Cortex of kidney (tissue), 1 donor: ENCODE data around the gene MOV10L1.

Source experiments
- DNase-seq: peaks from one replicate; lab custom pipeline; 2025; lab: John Stamatoyannopoulos, UW

Gene MOV10L1

DNA sequence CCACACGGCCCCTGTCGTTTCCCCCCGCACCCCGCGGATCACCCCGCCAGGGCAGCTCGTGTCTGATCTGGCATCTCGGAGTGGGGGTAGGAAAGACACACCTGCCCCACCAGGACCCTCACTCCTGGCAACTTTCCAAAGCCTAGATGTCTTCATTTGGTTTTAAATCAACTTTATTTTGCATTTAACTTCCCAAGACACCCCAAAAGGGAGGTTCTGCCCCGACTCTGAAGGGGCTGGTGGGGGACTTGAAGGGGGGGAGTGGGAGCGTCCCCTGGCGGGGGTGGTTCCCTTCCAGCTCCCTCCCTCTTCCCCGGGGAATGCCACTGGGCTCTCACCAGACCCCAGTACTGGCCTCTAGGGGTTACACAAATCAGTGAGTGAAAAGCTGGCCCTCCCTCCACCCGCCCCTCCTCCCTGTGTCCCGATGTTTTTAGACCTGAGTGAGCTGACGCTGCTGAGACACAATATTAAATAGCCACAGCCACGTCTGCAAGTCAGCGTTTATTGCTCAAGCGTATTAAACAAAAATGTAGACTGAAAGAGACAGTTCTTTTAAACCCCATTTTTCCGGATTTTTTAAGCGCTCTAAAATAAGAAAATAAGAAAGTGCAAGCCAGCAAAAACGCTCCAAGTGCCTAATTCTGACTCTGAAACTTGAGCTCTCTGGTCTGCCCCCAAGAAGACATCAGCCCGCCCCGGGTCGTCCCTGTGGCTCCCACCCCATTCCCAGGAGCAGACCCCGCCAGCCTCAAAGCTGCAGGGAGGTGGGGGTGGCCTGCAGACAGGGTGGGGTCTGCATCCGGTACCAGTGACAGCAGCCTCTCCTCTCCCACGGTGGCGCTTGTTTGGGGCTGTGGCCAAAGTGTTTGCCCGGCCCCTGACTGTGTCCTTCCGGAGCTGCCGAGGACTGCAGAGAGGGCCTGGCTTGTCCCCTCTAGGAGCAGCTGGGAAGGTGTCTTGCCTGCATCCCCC lies 30.6 kb upstream of the MOV10L1 start:
- no peak for DNase-seq

DNA sequence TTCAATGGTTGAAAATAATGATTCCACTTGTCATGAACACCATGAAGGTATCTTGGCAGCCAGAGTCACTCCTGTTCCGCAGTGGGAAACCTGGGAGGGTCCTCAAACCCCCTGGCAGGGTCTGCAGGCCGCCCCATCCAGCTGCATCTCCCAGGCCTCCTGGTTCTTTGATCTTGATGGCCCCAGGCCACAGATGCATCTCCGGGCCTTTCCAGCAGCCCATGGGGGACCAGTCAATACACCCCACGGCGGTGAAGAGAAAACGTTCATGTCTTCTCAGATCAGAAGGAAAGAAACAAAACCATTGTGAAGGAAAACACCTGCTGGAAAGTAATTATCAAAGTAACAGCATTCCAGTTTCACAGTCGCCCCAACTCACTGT lies 29.9 kb upstream of the MOV10L1 start:
- no peak for DNase-seq

DNA sequence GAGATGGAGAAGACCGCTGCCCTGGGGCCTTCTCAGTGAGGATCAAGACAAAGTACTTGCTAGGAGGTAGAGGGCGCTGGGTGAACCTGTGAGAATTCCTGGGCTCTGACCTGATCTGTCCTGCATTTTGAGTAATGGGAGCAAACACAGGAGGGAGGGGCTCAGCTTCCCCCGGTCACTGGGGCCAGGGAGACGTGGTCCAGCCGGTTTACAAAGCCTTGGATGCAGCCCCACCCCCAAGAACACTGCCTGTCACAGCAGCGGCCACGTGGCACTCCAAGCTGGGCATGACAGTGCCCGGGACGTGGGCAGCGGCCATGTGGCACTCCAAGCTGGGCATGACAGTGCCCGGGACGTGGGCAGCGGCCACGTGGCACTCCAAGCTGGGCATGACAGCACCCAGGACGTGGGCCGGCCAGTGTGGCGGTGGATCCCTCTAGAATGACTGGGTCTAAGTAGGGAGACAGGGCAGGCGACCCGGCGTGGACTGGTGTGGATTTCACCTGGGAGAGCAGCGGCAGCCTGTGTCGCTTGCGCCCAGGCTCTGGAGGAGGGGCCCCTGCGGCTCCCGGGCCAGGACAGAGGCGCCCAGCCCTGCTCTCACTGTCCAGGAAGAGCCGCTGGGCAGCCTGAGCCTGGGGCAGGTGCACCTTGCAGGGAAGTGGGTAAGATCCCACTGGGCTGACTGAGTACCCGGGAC lies 29.2 kb upstream of the MOV10L1 start:
- DNase-seq: no peak

DNA sequence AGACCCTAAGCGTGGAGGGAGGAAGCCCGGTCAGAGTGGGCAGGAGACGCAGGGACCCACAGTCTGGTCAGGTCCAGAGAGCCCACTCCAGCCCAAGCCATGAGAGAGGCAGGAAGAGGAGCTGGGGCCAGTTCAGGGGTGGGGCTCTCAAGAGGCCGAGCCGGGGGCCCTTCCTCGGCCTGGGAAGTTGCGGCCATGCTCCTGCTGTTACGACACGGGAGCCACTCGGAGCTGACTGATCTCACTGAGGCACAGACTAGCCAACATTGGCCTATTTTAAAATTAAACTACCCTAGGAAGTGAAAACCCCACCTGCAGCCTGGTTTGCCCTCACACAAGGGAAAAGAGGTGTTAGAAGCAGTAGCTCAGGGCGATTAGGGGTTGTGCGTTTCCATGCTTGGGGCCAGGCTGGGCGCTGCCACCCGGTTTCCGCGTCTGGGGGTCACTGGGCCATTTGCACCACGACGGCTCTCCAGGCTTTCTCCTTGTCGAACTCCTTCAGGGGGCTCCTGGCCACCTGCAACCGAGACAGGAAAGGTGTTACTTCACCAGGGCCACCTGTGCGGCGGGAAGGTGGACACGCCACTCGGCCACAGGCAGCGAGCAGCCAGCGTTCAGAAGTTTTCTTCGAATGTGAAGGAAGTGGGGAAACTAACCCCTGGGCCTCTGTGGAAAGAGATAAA lies 28.5 kb upstream of the MOV10L1 start:
- no peak for DNase-seq

DNA sequence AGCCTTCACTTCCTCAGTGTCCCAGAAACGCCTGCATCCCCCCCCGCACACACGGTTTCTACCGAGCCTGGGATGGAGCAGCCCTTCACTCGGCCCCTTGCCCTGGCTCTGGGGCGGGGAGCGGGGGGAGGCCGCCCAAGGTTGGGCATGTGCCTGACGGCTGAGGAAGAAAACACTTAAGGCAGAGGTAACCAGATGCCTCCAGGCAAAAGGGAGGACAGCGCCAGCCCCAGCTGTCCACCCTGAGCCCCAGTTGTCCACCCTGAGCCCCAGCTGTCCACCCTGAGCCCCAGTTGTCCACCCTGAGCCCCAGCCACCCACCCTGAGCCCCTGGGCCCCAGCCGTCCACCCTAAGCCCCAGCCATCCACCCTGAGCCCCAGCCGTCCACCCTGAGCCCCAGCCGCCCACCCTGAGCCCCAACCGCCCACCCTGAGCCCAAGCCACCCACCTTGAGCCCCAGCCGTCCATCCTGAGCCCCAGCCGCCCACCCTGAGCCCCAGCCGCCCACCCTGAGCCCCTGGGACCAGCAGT lies 27.9 kb upstream of the MOV10L1 start:
- DNase-seq: no peak

DNA sequence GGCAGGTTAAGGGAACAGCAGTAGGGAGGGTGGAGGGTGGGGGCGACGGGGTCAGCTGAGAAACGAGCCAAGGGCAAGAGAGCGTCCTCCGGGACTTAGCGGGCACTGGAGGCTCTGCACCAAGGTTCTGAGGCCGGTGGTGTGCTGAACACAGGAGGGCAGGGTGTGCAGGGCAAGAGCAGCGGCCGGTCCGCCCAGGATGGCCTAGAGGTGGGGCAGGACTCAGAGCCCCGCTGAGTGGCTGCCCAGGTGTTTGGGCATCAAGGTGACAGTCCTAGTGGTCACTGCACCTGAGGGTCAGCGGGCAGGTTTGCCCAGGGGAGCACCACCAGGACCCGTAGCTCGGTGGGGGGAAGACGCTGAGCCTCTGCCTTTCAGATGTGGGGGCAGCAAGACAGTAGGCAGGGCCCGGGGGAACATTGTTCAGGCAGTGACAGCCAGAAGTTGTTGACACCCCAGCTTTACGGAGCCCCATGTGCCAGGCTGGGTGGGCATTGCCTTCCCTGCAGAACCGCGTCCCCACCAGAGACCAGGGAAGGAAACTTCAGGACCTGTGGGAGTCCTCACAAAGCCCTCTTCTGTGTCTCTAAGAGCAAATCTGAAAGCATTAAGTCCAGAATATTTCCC lies 27.2 kb upstream of the MOV10L1 start:
- no peak for DNase-seq

DNA sequence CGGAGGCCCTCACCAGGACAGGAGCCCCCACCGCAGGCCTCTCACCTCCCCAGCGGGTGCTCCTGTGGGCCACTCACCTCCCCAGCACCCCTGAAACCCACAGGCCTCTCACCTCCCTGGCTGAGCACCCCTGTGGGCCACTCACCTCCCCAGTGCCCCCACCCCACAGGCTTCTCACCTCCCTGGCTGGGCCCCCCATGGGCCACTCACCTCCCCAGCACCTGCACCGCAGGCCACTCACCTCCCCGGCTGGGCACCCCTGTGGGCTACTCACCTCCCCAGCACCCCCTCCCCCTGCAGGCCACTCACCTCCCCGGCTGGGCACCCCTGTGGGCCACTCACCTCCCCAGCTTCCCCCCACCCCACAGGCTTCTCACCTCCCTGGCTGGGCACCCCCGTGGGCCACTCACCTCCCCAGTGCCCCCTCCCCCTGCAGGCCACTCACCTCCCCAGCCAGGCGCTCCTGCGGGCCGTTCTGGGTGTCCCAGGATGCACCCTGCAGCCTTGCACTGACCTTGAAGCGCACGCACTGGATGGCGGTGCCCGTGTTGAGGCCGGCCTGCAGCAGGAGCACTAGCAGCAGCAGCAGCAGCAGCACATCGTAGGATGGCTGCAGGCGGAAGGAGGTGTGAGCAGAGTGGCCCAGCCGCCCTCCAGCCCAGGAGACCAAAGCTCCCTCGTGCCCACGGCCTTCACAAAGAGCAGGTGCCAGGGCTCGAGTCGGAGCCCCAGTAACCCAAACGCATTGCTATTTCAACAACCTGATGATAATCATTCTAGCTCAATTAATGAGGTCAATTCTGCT lies 26.0 kb upstream of the MOV10L1 start:
- DNase-seq: no peak

DNA sequence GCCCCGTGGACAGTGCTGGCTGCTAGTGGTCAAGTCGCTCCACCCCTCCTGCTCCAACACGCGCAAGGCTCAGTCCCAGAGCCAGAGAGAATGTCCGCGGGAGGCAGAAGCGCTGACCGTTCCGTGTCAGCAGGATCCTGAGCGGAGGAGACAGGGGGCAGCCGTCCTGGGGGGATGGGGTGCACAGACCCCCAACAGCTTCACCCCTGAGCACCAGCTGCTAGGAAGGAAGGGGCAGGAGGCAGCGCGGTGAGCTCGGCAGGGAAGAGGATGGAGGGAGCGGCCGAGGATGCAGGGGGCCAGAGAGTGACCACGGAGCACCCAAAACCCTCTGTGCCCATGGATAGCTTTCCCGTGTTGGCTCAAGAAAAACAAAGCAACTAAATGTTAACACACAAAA lies 25.4 kb upstream of the MOV10L1 start:
- DNase-seq: no peak

DNA sequence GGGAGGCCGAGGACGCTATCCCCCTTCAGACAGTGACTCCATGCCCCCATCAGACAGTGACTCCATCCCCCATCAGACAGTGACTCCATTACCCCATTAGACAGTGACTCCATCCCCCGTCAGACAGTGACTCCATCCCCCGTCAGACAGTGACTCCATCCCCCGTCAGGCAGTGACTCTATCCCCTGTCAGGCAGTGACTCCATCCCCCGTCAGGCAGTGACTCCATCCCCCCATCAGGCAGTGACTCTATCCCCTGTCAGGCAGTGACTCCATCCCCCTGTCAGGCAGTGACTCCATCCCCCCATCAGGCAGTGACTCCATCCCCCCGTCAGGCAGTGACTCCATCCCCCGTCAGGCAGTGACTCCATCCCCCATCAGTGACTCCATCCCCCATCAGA lies 22.6 kb upstream of the MOV10L1 start:
- no peak for DNase-seq

DNA sequence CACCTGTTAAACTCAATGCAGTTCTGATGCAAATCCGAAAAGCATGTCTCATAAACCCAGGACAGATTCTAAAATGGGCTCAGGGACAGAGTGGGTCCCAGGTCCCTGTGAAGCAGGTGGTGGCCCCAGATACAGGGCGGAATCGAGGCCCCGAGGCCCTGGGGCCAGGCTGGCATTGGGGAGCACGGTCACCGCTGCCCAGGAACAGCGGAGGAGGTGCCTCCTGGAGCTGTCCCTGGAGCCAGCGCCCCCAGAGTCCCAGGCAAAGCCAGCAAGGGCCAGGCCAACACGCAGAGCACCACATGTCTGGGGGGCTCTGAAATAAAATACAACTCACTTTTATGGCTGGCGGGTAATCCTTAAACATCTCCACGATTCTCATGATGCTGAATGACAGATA lies 21.7 kb upstream of the MOV10L1 start:
- no peak for DNase-seq

DNA sequence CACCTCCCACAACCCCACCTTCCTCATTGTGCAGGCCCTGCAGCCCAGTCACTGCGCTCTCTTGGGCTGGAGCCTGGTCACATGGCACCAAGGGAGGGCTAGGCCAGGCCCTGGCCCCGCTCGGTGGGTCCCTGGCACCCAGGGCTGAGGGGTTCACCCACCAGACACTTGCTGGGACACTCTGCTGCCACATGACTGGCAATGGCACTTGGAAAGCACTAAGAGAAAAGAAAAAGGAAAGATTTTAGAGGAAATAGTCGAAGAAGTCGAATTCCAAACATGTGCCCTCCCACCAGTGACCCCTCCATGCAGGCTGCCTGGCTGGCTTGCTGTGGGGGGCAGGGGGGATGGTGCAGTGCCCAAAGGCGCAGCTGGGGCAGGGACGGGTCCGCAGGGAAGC lies 19.4 kb upstream of the MOV10L1 start:
- no peak for DNase-seq

DNA sequence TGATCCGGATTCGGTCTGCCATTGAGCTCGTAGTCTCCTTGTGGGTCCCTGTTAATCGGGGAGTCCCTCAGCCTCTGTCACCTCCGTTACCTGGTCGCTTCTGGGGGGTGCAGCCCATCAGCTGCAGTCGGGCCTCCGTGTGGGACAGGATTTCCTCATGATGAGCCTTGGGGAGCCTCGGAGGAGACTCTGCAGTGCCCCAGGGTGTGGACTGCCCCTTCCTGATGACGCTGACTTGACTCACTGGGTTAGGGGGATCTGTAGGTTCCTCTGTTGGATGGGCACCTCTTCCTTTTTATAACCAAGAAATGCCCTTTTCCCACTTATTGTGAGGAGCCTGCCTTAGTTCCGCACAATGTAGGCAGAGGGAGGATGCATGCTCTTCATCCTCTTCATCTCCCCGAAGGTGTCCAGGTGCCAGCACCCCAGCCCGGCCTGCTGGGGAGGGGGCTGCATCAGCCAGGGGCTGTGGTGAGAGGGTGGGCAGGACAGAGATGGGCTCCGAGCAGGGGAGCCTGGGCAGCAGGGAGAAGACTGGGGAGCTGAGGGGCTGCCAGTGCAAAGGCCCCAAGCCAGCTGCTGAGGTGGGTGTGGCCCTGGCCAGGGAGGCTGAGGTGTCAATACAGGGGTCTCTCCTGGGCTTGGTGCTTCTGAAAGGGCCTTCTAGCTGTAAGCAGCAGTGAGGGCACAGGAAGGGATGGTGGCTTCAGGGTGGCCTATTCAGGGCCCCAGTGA lies 18.2 kb upstream of the MOV10L1 start:
- DNase-seq: no peak

DNA sequence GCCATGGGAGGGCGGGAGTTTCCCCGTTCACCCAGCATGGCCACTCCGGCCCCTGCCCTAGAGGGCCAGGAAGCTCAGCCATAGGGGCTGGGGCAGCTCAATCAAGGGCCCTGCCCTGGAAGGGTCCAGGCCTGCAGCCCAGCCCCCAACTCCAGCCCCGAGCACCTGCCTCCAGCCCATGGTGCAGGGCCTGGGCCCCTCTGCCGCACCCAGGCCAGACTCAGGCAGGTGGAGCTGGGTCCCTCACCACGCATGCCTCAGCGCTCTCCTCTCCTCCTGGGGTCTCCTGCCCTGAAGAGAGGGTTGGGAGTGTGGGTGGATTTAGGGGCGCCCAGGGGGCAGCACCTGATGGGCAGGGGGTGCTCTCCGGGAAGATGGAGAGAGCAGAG lies 17.6 kb upstream of the MOV10L1 start:
- no peak for DNase-seq

DNA sequence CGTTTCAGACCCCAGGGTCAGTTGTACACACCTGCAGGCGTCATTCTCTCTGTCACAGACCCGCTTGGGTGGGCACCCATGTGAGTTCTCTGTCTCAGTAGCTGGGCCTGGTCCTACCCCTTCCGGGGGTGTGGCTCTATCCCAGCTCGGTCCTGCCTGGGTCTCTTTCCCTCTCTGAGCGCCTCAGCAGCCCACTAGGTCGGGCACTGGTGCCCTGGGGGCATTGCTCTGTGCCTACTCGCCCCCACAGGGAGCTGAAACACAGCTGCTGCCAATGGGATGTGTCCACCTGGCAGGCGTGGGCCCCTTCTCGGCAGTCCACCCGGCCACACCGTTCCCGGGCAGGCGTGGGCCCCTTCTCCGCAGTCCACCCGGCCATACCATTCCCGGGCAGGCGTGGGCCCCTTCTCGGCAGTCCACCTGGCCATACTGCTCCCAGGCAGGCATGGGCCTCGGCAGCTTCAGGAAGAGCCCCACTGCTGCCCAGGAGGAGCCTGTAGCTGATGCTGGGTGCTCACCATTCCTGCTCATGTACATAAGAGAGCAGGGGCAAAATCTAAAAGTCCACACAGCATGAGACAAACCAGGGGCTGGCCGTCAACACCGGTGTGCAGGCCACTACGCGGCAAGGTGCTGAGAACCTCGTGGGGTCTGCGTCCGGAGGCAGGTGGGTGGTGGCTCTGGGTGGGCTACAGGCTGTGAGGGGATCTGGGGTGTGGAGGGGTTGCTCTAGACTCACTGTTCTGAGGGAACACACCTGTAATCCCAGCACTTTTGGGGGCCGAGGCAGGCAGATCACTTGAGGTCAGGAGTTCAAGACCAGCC lies 16.9 kb upstream of the MOV10L1 start:
- DNase-seq: no peak

DNA sequence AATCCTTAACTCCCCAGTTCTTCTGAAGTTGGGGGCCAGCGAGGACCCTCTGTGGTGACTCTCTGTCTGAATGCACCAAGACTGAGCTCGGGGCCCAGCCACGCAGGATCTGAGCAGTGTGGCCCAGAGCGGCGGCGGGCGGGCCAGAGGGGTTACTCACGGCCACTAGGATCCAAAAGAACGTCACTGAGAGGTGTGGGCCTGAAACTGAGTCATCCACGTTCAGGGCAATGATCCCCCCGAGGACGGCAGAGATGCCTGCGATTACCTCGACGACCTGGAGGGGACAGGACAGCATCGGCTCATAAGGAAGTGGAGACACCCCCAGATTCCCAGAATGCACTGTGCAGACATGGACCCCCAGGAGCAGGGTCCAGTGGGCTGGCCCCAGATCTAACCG lies 15.8 kb upstream of the MOV10L1 start:
- DNase-seq: no peak

DNA sequence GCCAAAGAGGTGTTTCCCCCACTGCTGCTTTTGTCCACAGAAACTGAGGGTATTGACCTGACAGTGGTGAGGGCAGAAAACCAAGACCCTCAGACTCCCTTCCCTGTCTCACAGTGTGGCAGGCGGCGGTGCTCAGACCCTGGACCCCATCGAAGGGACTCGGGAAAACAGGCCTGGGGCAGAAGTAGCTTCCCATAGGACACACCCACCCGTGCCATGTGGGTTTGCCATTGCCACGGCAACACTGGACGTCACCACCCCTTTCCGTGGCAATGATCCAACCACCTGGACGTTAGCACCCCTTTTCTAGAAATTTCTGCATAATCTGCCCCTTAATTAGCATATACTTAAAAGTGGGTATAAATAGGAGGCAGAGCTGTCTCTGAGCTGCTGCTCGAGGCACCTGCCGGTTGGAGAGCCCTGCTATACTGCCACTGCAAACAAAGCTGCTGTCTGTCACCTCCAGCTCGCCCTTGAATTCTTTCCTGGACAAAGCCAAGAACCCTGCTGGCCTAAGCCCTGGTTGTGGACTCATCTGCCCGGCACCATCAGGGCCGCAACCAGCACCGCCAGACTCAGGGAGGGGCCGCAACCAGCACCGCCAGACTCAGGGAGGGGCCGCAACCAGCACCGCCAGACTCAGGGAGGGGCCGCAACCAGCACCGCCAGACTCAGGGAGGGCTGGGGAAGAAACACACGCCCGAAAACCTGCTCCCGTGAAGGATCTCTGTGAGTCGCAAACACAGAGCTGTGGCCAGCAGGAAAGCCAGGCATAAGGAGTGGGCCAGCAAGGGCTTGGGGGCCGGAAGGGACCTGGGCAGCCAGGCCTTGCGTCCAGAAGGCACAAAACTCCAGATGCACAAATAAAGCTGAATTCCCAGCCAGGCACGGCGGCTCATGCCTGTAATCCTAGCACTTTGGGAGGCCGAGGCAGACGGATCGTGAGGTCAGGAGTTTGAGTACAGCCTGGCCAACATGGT lies 15.0 kb upstream of the MOV10L1 start:
- DNase-seq: no peak

DNA sequence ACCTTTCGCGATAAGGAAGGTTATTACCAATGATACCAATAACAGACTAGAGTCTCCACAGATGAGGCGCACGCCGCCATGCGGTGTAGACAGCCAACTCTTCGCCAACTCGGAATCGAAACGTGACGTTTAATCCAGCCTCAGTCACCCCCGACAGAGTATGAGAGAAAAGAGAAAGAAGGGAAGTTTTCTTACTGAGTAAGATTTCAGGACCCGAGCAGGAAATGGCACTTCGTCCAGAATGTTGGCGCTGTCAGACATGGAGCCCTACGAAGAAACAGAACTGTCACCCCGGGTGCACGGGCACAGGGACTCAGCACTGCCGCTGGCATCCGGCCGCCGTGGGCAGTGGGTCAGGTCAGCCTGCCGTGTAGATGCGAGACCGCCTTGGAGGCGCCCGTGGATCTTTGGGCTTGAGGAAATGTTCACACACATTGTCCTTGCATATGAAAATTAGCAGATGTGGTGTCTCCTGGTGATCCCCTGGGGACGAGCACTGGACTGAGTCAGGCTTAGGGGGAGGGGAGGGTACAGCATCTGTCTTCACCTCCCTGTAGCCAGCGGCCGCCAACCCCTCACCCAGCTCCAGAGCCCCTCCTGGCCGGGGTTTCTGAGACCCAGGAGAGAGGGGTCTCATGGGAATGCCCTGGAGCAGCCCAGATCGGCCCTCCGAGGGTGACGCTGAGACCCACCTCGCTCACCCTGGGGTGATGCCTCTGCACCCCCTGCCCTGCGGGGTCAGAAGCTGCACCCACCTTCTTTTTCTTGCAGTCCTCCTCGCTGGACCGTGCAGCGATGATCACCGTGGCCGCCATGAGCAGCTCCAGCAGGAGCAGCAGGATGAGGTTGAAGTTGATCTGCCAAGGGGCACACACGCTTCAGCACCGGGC lies 12.9 kb upstream of the MOV10L1 start:
- DNase-seq: no peak
